HG02763 (cell line): ENCODE measurements around the gene KLF12.

Experiments used
- ATAC-seq: cut with Tn5 transposase; IDR thresholded peaks from one replicate; pipeline ENCODE4 v1.9.1; 2021; ENCODE audit warnings: mild to moderate bottlenecking, moderate library complexity; ENCODE audit not compliant: unreplicated experiment

KLF12 gene

DNA sequence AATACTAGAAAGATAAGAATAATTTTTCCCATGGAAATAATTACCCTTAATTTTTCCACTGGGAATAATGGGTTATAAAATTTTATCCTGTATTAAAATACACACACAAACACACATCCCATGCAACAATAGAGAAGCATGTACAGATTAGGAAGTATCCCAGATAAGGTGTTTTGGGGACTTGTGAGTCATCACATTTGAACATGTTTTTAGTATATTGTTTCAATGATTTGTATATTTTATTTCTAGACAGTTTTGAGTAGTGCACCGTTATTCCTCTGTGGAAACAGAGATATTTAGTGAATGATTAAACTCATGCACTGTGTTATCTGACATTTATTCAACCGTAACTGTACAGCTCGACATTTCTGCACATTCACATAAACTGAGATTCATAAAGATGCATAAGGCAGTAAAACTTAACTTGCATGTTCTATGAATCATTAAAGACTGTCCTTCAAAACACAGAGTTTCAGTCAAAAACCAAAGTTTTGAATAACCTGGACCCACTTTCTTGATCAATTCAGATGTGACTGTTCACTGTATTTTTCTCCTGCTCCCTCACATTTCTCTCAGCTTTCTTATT is 30.1 kb downstream of the KLF12 start:
- no peak for ATAC-seq

DNA sequence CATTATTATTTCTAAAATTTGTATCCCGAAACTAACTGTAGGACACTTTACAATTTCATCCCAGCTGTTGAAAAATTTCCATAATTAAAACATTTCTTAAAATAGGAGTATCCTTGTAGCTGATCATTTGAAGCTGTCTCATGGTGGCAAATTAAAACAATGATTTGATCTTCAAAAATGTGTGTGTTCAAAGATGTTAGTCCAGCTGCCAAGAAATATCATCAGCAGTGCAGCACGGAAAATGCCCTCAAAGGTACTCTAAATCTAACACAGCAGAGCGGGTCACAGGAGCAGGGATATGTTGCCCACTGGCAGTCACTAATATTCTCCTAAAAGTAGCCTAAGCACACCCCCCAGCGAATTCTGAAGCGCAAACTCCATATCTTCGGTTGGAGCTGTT is 31.0 kb downstream of the KLF12 start:
- no peak for ATAC-seq

DNA sequence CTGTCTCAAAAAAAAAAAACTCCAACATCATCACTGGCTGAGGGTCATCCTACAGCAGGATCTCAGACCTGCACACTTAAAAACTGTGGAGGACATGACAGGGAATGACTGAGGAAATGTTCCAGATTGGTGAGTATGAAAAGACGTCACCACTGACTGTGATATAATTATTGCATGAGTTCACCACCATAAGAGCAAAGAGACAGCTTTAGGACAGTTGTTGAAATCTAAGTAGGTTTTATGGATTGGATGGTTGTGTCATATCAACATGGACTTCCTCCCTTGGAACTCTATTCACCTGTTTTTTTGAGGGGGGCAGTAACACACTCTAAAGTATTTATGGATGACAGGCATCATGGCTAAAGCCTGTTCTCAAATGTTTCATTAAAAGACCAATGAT is 31.5 kb downstream of the KLF12 start:
- no peak for ATAC-seq

DNA sequence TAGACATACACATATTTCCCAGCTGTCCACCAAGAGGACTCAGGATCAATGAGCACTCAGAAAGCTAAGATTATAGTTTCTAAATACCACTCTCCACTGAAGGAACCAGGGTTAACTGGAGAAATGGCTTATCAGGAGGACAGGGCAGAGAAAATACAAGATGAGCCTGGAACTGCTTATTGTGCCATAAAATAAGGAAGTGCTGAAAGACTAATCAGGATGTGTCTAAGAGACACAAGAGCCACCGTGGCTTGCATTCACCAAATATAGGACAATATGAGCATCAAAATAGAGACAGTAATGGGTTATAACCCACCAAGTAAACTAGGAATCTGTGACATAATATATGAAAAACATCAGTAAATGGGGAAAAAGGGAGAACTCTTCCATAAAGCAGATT is 32.8 kb downstream of the KLF12 start:
- ATAC-seq = no peak

DNA sequence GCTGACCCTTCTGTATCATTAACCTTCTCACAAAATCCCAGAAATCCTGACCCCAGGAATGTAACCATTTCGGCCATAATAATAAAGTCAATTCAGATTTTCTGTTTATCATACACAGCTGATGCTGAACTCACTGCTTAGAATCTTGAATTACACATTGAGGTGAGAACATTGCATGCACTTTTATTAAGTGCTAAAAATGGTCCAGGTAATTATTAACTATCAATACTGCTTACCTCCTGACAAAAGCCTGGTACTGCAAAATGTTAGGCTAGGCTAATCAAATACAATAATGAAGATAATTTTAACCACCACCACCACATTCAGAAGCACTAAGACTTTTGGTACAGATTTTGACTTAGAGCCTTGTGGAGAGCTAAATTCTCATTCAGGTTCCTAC is 36.1 kb downstream of the KLF12 start:
- ATAC-seq = no peak

DNA sequence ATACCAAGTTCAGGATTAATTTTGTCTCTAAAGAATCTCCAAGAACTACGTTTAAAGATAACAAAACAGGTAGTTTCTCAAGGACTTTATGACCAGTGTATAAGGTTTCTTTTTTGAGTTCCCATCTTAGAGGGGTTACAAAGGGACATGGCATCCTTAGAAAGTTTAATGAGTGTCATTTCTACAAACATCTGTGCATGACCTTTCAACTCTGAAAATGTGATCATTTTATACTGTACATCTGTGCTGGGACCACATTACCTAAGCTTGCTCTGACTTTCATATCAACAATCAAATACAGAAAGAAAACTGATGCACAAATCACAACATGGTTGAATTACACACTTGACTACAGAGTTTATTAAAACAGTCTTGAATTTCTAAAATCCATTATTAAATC is 37.1 kb downstream of the KLF12 start:
- ATAC-seq = no peak

DNA sequence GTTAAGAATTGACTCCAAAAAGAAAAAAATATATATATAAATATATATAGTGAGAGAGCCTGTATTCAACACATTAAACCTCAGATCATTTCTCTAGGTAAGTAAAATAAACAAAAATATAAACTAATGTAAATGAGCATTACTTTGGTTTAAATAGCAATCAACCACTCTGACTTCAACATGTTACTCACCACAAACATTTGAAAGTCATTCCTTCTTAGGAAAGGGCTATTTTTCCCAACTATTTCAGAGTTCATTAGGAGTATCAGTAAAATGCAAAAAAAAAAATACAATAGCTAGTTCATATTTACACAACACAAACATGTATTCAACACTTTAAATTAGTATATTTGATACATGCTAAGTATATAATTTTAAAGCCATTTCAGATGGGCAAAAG is 40.5 kb downstream of the KLF12 start:
- ATAC-seq = no peak

DNA sequence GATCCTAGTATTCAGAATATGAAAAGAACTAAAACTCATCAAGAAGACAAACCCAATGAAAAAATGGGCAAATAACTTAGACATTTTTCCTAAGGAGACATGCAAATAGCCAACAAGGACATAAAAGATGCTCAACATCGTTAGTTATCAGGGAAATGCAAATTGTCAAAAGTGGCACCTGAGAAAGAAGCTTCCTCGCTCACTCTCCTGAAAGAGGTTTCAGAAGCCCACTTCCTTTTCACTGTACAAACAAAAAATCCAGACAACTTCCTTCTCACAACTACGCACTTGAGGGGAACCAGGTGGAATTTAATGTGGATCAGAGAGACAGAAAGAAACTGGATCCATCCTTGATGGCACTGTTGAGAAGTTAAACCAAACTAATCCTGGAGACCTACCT is 41.5 kb downstream of the KLF12 start:
- no peak for ATAC-seq

DNA sequence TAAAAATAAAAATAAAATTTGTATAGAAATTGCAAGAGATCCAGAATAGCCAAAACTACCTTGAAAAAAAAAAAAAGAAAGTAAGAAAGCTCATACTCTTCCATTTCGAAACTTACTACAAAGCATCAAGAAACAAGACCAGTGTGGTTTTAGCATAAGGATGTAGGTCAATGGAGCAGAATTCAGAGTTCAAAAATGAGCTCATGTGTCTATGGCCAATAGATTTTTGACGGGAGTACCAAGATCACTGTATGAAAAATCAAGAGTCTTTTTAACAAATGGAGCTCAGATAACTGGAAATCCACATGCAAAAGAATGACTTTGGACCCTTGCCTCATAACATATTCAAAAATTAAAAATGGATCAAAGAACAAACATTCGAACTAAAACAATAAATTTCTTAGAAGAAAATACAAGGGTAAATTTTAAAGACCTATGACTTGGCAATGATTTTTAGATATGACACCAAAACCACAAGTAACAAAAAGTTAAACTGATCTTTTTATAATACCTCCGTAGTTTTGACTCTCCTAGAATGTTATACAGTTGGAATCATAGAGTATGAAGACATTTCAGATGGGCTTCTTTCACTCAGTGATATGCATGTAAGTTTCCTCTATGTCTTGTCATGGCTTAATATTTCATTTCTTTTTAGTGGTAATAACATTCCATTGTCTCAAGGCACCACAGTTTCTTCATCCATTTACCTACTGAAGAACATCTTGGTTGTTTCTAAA is 43.2 kb downstream of the KLF12 start:
- ATAC-seq = no peak

DNA sequence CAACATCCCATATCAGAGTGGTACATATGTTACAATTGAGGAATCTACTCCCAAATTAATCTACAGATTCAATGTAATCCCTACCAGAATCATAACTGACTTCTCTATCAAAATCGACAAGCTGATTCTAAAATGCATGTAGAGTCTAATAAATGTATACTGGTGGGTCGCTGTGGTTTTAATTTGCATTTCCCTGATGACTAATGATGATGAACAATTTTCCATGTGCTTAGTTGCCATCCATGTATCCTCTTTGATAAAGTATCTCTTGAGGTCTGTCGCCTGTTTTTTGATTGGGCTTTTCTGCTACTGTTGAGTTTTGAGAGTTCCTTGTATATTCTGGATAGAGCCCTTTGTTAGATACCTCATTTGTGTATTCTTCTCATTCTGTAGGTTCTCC is 43.8 kb downstream of the KLF12 start:
- ATAC-seq = no peak

DNA sequence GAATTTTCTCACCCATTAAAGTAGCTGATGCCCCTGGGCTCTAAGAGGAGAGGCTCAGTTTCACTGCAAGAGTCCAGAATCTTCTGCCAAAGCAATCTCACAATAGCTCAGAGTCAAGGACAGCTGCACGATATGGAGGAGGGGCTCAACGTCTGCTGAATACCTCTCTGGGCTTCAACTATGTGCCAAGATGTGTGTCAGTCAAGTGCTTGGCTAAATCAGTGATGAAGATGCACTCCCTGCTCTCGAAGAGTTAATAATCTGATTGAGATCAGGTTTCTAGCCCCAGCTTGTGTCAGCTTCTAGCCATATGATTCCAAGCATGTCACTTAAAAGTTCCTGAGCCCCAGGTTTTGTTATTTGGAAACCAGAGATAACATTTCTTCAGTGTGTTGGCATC is 46.8 kb downstream of the KLF12 start:
- ATAC-seq = no peak
